A549 (cell line): Measurements from ENCODE around the gene TRPV4. TPM values are rescaled to one million over a fixed set of nuclear protein-coding genes. Genes with fewer than 3 reads are reported as not detected.

Source experiments
- ATAC-seq, 2 experiments: fragments of 200-7000 bp in 1 of 2; fragments of >200 bp in 1 of 2; cut with Nextera tagmentation in 1 of 2; cut with Tn5 transposase in 1 of 2; 3 replicates each; pipeline versions ENCODE4 v1.8.0 to v1.9.1; 2018 to 2020; ENCODE audit warnings: mild to moderate bottlenecking in 1 of 2, moderate library complexity in 1 of 2
- CTCF ChIA-PET: fragments of 300-600 bp; sonication (Branson Sonifier 250); formaldehyde crosslinking; extraction: SDS; loops from one replicate; lab custom pipeline; 2021; ENCODE audit warnings: antibody characterized with exemption, inconsistent platforms; lab: Yijun Ruan, JAX
- POLR2A ChIA-PET: fragments of 350-600 bp; formaldehyde crosslinking; extraction: SDS; loops from one replicate; lab custom pipeline; 2021; ENCODE audit warnings: antibody characterized with exemption, inconsistent platforms; lab: Yijun Ruan, JAX
- DNase-seq, 2 experiments: peaks; one replicate each; pipeline versions ENCODE4 v3.0.0 to v3.0.0-alpha.2; 2011 to 2016; ENCODE audit warnings: low read depth in 1 of 2, low spot score in 1 of 2
- FAIRE-seq: peaks from 2 replicates; lab custom pipeline; 2011; peaks lifted over from hg19 to GRCh38; lab: Jason Lieb, UNC
- H3K27ac ChIP-seq, 2 experiments: fragments of >200 bp; sonication (Bioruptor Twin); formaldehyde crosslinking; 3 replicates each; pipeline ENCODE4 v1.5.1; 2016 to 2017
- H3K4me1 ChIP-seq: fragments of >200 bp; sonication (Bioruptor Twin); formaldehyde crosslinking; 3 replicates; pipeline ENCODE4 v1.6.1; 2016
- H3K4me2 ChIP-seq: fragments of >200 bp; sonication (Bioruptor Twin); formaldehyde crosslinking; 3 replicates; pipeline ENCODE4 v1.6.1; 2016
- H3K4me3 ChIP-seq: fragments of >200 bp; sonication (Bioruptor Twin); formaldehyde crosslinking; 3 replicates; pipeline ENCODE4 v1.5.1; 2016
- H3K9me3 ChIP-seq: fragments of >200 bp; sonication (Bioruptor Twin); formaldehyde crosslinking; 3 replicates; pipeline ENCODE4 v1.6.1; 2016
- CEBPB ChIP-seq, 2 experiments: fragments of >200 bp in 1 of 2; sonication (Bioruptor Twin) in 1 of 2; formaldehyde crosslinking in 1 of 2; IDR thresholded peaks; 2 replicates each; pipeline ENCODE4 v1.6.1; 2012 to 2016
- CTCF ChIP-seq: fragments of >200 bp; sonication (Bioruptor Twin); formaldehyde crosslinking; IDR thresholded peaks from 3 replicates; pipeline ENCODE4 v1.5.1; 2016
- EHMT2 ChIP-seq: fragments of 200-600 bp; sonication (generic); IDR thresholded peaks from 2 replicates; pipeline ENCODE4 v1.6.1; 2016; ENCODE audit warnings: antibody characterized with exemption, low read depth, mild to moderate bottlenecking, moderate library complexity
- FOSL2 ChIP-seq, 2 experiments: fragments of 450-650 bp in 1 of 2; fragments of >200 bp in 1 of 2; sonication (Bioruptor Twin) in 1 of 2; formaldehyde crosslinking; IDR thresholded peaks; 2 replicates each; pipeline versions ENCODE4 v1.5.0 to v1.6.1; 2016 to 2020; ENCODE audit warnings: mild to moderate bottlenecking in 1 of 2, moderate library complexity in 1 of 2
- GATA3 ChIP-seq: IDR thresholded peaks from 2 replicates; pipeline ENCODE4 v1.6.1; 2012; ENCODE audit warnings: borderline replicate concordance
- HOXB13 ChIP-seq: fragments of 250-450 bp; sonication (Bioruptor Pico); IDR thresholded peaks from 2 replicates; pipeline ENCODE4 v1.5.0; 2020; ENCODE audit warnings: low read depth, mild to moderate bottlenecking, moderate library complexity
- HOXB5 ChIP-seq: fragments of 250-450 bp; sonication (Bioruptor Pico); IDR thresholded peaks from 2 replicates; pipeline ENCODE4 v1.5.0; 2020; ENCODE audit warnings: mild to moderate bottlenecking, moderate library complexity
- NPAS2 ChIP-seq: fragments of 250-450 bp; sonication (Bioruptor Pico); IDR thresholded peaks from 2 replicates; pipeline ENCODE4 v1.8.0; 2022; ENCODE audit warnings: mild to moderate bottlenecking, moderate library complexity, borderline replicate concordance
- PHF8 ChIP-seq: fragments of 200-600 bp; sonication (generic); IDR thresholded peaks from 2 replicates; pipeline ENCODE4 v1.6.1; 2016; ENCODE audit warnings: low read depth, mild to moderate bottlenecking, antibody characterized with exemption, moderate library complexity, borderline replicate concordance
- RCOR1 ChIP-seq: fragments of 150-350 bp; IDR thresholded peaks from 2 replicates; pipeline ENCODE4 v1.6.1; 2014; ENCODE audit warnings: antibody characterized with exemption, low read length, low read depth
- REST ChIP-seq: fragments of 200-600 bp; sonication (generic); IDR thresholded peaks from 2 replicates; pipeline ENCODE4 v1.6.1; 2016; ENCODE audit warnings: antibody characterized with exemption, mild to moderate bottlenecking, moderate library complexity
- SMC3 ChIP-seq: fragments of >200 bp; sonication (Bioruptor Twin); formaldehyde crosslinking; IDR thresholded peaks from 3 replicates; pipeline ENCODE4 v1.6.1; 2018; ENCODE audit warnings: inconsistent platforms
- WGBS: methylation state at CpG from one replicate; pipeline ENCODE4 v1.1.6; 2017; ENCODE audit errors: missing lambda C conversion rate; 5-methylcytosine and 5-hydroxymethylcytosine counted together
- polyA plus RNA-seq, 4 experiments: library from polyadenylated mRNA; depleted of rRNA in 3 of 4; stranded (reverse); fragments of >200 nt; fragmentation: RNase III in 1 of 4; extraction: RNeasy Plus Mini Kit Qiagen cat#74134 plus additional on column Dnase treatment in 1 of 4; gene quantifications; 2 replicates in 3 of 4; 3 replicates in 1 of 4; pipeline ENCODE4 v1.2.3, GENCODE V29; 2011 to 2017

The TRPV4 gene
- polyA plus RNA-seq, 2 of the 4 experiments (the other 2 are of a cell fraction) = 0.15 to 0.37 TPM

- TF ChIP-seq RCOR1 (no peak), GATA3 (no peak), SMC3 (no peak)
- TF ChIP-seq, all 56 proteins: peak for 0
- H3K4me1 ChIP-seq = peaks cover 9% of the 10 kb centered on the region; the same call in 2 of the 3 replicates
- CTCF ChIA-PET = interaction anchor here (1.0 to 3.8 kb wide), 6 partner anchors 8 to 277 kb away, joined by 3 to 18 read pairs (median 6); no protein-coding TSS in a partner anchor
- POLR2A ChIA-PET = no interaction called here
- DNase-seq (no peak), ATAC-seq (no peak), FAIRE-seq (no peak)
- H3K4me2 ChIP-seq = no peak overlapping the region
- 71% methylated on average over 2 of the region's 2 CpGs for WGBS
- no peaks in the 10 kb centered on the region for H3K9me3 ChIP-seq
- H3K27ac ChIP-seq = no peak overlapping the region
- H3K4me3 ChIP-seq = no peak overlapping the region
Observed at GRCh38 chr12:109796057-109796456, 37.1 kb downstream of the TRPV4 start.

GRCh38 chr12:109795023-109795422 lies 38.2 kb downstream of the TRPV4 start:
- no peak for DNase-seq
- Histone ChIP-seq H3K9me3 (no peaks in the 10 kb centered on the region), H3K4me1 (peaks cover 9% of the 10 kb centered on the region; the same call in 2 of the 3 replicates), H3K4me2 (peak overlapping the region; percentile 30; the same call in 1 of the 3 replicates), H3K27ac (0 out of 6 replicates have a peak overlapping the region, but pooled peaks of 1 of the 2 experiments have one; percentile 15), H3K4me3 (no peak overlapping the region)
- FAIRE-seq = no peak
- WGBS = 27% methylated on average over 2 of the region's 2 CpGs
- TF ChIP-seq CEBPB (IDR thresholded peaks at IDR 0.05) (0 out of 4 replicates have a peak, but pooled peaks of 1 of the 2 experiments have one; percentile 35), REST (no peak), FOSL2 (IDR thresholded peaks at IDR 0.05) (no peak), FOSL2 (CRISPR knock-in tag; IDR thresholded peaks at IDR 0.05) (peak; percentile 49)
- POLR2A ChIA-PET = no interaction called here
- no peak for ATAC-seq
- CTCF ChIA-PET = interaction anchor here (0.9 to 3.8 kb wide), 8 partner anchors 9 to 276 kb away, joined by 3 to 18 read pairs (median 4); no protein-coding TSS in a partner anchor

GRCh38 chr12:109793826-109794501 lies 39.2 kb downstream of the TRPV4 start:
- peaks cover 9% of the 10 kb centered on the region; the same call in 2 of the 3 replicates for H3K4me1 ChIP-seq
- H3K4me2 ChIP-seq = no peak overlapping the region
- POLR2A ChIA-PET = no interaction called here
- ATAC-seq (peak; percentile 30 to 42; a peak in 3 of 6 replicates), DNase-seq (no peak), FAIRE-seq (no peak)
- H3K9me3 ChIP-seq = no peaks in the 10 kb centered on the region
- WGBS = 65% methylated on average over 26 of the region's 26 CpGs
- TF ChIP-seq NPAS2 (CRISPR knock-in tag) (no peak), HOXB13 (CRISPR knock-in tag) (no peak), EHMT2 (no peak), CTCF (no peak), PHF8 (no peak), HOXB5 (CRISPR knock-in tag) (no peak)
- CTCF ChIA-PET = interaction anchor here (0.9 to 3.8 kb wide), 3 partner anchors 12 to 19 kb away, joined by 3 to 18 read pairs (median 8); no protein-coding TSS in a partner anchor
- H3K4me3 ChIP-seq = no peak overlapping the region
- no peak overlapping the region for H3K27ac ChIP-seq
